ENCODE measurements around the gene PANX3.

Gene PANX3

DNA sequence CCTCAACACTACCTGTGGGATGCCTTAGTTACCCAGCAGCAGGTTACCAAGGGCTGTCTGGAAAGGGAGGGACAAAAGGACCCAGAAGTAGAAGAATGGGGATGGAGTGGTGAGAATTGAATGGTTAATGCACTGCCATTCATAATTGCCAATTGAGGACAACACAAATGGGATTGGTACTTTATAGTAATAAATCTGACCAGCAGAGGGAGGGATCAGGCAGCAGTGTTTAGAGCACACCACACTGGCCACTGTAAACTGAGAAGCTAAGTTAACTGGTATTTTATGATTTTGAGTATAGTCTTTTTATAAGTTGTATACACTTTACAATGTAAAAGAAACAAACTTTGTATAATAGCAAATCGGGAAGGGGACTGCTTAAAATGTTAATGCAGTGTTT, 22.1 kb downstream of the PANX3 start:
- TF ChIP-seq GATA3 (IDR thresholded peaks at IDR 0.05; ENCODE audit: low read depth, low read length), result no peak
- TF ChIP-seq GATA2 (IDR thresholded peaks at IDR 0.05; ENCODE audit: low read depth, low read length), result no peak

DNA sequence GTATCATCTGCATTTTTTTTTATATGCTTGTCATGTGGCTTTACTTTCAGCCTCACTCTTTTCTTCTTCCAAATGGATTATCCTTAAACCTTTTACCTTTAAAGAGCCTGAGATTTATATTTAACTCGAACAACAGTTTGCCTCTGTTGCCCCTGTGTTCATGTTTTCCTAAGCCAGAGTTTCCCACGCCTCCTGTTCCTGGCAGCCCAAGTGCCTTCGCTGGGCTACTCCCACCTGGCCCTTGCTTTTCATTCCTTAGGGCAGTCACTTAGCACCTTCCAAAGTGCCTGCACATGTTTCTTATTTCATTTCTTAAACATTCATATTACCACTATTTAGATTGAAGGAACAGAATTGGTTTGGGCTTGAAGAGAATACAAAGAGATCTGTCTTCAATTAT, 24.7 kb downstream of the PANX3 start:
- no peak for TF ChIP-seq GATA3 (IDR thresholded peaks at IDR 0.05; ENCODE audit: low read depth, low read length)
- TF ChIP-seq GATA2 (IDR thresholded peaks at IDR 0.05; ENCODE audit: low read depth, low read length), result no peak

DNA sequence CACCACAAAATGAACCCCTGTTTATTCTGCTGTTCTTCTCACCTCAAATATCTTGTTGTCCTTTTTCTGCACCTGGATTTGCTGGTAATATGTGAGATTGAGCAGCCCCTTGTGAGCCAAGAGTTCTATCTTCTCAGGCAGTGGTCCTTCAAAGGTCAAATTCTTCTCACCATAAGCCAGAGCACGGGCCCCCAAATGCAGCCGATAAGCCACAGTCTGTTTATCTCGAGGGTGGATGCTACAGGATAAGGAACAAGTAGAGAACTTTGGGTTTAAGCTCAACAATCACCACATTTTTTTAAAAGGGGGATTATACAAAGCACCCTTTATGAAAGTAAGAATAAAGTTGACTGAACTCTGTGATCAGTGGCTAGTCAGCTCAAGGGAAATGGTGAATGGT, 27.3 kb downstream of the PANX3 start:
- TF ChIP-seq GATA2 (IDR thresholded peaks at IDR 0.05; ENCODE audit: low read depth, low read length), result no peak
- TF ChIP-seq GATA3 (IDR thresholded peaks at IDR 0.05; ENCODE audit: low read depth, low read length), result no peak

DNA sequence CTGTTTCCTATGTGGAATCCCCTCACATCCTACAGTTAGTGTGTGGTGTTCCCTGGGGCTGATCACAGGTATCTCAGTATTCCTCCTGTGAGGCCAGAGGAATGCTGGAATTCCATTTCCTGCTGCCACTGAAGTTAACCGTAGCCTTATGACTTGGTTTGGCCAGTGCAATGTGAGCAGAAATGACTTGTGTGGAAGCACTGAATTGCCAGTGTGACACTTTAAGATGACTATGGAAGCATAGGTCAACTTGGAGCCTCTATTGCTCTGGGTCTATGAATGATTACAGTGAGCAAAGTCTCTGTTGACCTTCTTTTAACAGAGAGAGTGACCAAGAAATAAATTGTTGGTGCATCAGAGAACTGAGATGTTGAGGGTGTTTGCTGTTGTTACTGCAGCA, 28.0 kb downstream of the PANX3 start:
- TF ChIP-seq GATA2 (IDR thresholded peaks at IDR 0.05; ENCODE audit: low read depth, low read length) (no peak), GATA3 (IDR thresholded peaks at IDR 0.05; ENCODE audit: low read depth, low read length) (no peak)

DNA sequence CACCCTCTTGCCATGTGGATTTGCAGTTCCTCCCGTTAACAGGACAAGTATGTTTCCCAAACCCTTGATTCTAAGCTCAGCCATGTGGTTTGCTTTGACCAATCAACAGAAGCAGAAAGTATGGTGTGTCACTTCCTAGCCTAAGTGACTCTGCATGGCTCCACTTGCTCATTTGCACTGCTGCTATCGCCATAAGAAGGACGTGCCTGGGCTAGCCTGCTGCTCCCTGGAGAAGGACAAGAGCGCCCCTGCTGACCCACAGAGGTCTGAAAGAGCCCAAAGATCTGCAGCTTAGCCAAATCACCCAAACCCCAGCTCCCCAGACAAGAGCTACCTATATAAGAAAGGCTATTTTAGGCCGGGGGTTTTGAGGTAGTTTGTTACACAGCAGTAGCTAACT, 29.4 kb downstream of the PANX3 start:
- TF ChIP-seq GATA2 (IDR thresholded peaks at IDR 0.05; ENCODE audit: low read depth, low read length) (no peak), GATA3 (IDR thresholded peaks at IDR 0.05; ENCODE audit: low read depth, low read length) (no peak)

DNA sequence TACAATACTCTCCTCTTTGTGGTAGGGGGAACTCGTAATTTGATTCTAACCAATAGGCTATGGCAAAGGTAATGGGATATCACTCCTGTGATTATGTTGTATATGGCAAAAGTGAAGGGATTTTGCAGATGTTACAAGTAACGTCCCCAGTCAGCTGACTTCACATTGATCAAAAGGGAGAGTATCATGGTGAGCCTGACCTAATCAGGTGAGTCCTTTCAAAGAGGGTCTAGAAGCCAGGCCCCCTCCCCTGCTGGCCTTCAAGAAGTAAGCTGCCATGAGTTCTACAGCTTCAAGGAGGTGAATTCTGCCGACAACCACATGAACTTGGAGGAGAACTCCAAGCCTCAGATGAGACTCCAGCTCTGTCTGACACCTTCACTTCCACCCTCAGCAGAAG, 31.4 kb downstream of the PANX3 start:
- TF ChIP-seq GATA3 (IDR thresholded peaks at IDR 0.05; ENCODE audit: low read depth, low read length), result no peak
- no peak for TF ChIP-seq GATA2 (IDR thresholded peaks at IDR 0.05; ENCODE audit: low read depth, low read length)

DNA sequence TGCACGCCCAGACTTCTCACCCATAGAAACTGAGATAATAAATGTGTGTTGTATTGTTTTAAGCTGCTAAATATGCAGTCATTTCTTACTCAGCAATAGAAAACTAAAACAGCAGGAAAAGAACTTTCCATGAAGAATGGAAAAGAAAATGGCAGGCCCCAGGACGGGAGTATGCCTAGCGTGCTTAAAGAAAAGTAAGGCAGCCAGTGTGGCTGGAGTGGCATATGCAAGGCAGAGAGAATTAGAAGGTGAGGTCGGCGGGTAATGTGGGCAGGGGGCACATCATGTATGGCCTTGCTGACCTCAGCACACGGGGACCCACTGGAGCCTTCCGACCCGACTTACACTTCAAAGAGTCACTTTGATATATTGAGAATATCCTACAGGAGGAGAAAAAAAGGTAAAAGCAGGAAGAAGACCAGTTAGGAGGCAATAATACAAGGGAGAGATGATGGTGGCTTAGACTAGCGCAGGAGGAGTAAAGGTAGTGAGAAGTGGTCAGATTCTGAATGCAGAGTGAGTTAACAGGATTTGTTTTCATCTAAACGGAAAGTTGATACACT, 31.9 kb downstream of the PANX3 start:
- TF ChIP-seq GATA3 (IDR thresholded peaks at IDR 0.05; ENCODE audit: low read depth, low read length) (no peak), GATA2 (IDR thresholded peaks at IDR 0.05; ENCODE audit: low read depth, low read length) (no peak)

DNA sequence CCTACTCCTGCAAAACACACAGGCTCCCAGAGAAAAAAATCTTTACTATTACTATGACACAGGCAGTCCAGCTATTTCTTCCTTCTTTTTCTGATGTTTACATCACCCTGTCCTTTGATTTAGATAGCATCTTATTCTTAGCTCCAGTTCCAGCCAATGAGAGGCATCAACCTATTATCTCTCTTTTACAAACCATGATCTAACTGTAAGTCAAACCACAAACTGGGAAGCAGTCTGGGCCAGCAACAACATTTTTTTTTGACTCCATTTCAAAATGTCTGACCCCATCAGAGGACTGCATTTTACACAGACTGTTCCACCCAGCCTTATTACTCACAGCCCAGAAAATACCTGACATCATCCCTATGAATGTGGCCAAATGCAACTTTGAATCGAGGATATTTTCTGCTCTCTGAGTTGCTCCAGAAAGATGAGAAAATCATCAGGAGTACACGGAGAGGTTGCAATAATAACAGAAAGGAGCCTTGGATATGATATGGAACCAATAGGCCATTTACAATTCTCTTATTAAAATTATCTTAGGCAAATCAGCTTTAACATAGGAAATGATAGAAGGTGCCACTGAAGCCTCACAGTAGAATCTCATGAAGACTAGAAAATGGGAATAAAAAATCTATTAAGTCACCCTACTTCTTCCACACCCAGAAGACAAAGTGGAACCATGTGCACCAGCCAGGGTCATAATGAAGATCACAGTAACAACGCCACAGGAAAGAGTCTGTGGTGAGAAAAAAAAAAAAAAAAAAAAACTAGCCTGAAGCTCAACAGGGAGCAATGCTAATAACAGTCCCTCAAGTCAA, 32.6 kb downstream of the PANX3 start:
- TF ChIP-seq GATA3 (IDR thresholded peaks at IDR 0.05; ENCODE audit: low read depth, low read length) (no peak), GATA2 (IDR thresholded peaks at IDR 0.05; ENCODE audit: low read depth, low read length) (no peak)

DNA sequence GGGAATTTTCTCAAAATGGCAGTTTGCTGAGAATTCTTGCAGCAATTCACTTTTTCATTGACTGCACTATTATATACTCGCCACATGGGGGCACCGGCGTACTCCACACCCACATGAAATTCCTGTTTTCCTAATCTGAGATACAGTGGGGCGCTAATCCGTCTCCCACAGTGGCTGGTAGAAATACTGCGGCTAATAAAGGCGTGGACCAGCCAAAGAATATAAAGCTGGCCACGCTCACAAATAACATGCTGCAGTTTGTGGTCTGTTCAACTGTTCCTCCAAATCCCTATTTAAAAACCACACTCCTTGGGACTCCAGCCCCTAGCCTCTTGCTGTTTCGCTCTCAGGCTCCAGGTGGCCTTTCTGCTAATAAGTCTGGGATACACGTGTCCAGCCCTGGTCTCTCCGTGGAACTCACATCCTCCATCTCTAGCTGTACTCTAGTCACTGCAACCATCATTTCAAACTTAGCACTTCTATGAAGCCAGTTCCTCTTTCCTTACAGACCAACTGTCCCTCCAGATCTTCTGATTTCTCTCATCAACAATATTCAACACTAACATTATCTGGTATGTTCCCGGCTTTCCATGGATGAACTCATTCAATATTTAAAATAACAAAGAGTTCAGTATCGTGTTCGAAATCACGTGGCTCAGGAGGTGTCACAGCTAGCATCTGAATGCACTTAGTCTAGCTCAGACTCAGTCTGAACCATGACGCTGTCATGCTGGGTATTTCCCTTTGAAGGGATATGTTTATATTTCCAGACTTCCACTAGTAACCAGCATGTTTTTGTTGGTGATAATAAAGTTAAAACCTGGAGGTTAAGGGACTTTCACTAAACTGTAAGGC, 33.4 kb downstream of the PANX3 start:
- TF ChIP-seq GATA3 (IDR thresholded peaks at IDR 0.05; ENCODE audit: low read depth, low read length) (no peak), GATA2 (IDR thresholded peaks at IDR 0.05; ENCODE audit: low read depth, low read length) (no peak)

DNA sequence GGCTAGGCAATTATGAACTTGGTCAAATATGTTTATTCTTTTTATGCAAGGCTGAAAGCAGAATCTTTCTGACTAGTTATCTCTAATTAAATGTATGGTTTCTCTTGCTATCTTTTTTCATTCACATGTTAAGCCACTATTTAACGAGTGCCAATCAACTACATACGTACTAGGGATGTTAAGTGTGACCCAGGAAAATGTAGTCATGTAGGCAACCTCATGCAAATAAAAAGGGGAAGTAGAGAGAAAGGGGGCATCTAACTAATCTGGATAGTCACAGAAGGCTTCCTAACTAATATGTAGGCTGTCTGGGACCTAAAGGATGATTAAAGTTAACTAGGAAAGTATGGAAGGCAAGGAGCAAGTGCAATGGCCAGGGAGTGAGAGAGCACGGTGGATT, 34.9 kb downstream of the PANX3 start:
- TF ChIP-seq GATA3 (IDR thresholded peaks at IDR 0.05; ENCODE audit: low read depth, low read length) (no peak), GATA2 (IDR thresholded peaks at IDR 0.05; ENCODE audit: low read depth, low read length) (no peak)

DNA sequence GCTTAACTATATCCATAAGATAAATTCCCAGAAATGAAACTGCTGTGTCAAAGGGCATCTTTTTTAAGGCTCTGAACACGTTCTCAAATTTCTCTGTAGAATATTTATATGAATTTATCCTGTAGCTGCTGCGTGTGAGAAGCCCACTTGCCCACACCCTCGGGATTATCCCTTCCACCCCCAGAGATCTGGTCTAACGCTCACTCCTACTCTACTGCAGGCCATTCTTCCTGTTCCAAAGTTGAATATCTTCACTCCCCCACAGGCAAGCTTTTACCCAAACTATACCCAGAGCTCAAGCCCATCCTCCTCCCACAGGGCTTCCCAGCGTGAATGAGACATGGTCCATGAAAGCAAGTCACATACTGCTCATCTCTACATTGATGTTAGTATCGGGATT, 37.4 kb downstream of the PANX3 start:
- TF ChIP-seq GATA3 (IDR thresholded peaks at IDR 0.05; ENCODE audit: low read depth, low read length) (no peak), GATA2 (IDR thresholded peaks at IDR 0.05; ENCODE audit: low read depth, low read length) (no peak)

DNA sequence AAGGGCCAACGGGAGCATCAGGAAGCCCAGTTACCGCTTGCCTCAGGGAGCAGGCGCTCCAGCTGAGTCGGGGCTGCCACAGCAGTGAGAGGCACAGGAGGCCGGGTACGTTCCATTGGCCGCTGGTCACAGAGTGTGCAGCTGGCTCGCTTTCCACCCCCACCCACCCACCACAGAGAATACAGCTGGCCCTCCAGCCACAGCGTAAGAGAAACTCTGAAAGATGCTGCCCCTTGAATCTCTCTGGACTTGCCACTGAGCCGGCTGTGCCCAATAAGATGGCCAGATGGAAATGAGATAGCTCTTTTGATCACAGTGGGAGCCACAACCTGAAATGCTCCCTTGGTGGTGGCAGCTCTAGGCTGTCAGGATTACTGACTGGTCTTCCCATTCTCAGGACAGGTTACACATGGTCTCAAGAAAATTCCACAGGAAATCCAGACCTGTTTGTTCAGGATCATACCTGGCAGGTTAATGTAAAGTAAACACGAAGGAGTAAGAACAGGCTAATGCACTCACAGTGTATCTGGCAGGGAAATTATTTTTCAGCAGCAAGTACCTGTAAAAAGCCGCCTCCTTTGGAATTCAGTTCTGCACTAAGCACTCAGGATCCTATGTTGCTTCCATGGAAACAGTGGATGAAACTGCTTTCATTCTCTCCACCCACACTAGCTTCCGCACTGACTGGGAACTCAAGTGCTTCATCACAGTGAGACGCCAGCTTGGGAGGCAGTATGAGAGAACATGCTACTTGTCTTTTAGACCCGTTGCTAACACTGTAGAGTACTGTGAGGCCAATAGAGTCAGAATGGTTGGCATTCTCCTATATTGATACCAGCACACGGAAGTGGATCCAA, 45.8 kb downstream of the PANX3 start:
- TF ChIP-seq GATA2 (IDR thresholded peaks at IDR 0.05; ENCODE audit: low read depth, low read length), result no peak
- TF ChIP-seq GATA3 (IDR thresholded peaks at IDR 0.05; ENCODE audit: low read depth, low read length), result no peak

DNA sequence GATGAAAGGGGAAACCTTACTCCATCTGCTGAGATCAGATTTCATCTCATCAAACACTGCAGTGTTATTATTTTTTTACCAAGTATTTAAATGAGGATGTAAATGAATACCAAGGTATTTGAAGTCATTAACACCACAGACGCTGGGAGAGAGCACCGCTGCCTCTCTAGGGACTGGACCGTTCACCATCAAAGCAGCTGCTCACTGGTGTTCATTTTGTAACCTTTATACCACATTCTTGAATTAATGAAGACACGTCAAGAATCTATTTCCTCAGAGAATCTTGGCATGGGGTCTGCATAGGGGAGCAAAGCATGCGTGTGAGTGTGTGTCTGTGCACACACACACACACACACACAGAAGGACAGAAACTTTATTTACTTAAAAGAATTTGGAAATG, 46.7 kb downstream of the PANX3 start:
- no peak for TF ChIP-seq GATA3 (IDR thresholded peaks at IDR 0.05; ENCODE audit: low read depth, low read length)
- TF ChIP-seq GATA2 (IDR thresholded peaks at IDR 0.05; ENCODE audit: low read depth, low read length), result no peak

DNA sequence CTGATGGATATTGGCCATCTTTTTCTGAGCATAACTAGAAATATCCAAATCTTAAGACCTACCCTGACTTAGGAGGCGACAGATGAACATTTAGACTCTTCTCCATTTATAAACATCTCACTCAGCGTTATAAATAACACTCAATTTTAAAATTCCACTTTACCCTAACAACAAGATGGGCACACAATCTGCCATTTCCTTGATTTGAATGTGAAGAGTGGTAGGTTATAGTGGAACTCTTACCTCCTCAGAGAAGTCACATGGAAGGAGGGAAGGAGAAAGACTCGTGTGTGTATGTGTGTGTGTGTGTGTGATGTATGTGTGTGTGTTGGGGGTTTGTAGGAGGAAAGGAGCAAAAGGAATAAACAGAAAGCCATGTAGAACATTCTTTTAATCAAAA, 47.3 kb downstream of the PANX3 start:
- TF ChIP-seq GATA2 (IDR thresholded peaks at IDR 0.05; ENCODE audit: low read depth, low read length) (no peak), GATA3 (IDR thresholded peaks at IDR 0.05; ENCODE audit: low read depth, low read length) (no peak)
